ENCODE data around the gene MRGPRD.

MRGPRD gene

GRCh38 chr11:68994161-68994893 lies 13.5 kb upstream of the MRGPRD start:
- no peak for TF ChIP-seq FOXP2 (optimal IDR thresholded peaks at IDR 0.05; ENCODE audit: borderline replicate concordance, extremely low read depth, extremely low read length, insufficient read depth)
- TF ChIP-seq REST (IDR thresholded peaks at IDR 0.05; ENCODE audit: insufficient read depth in 1 of 2, low read depth in 2 of 2, low read length in 2 of 2): no peak
- no peak for TF ChIP-seq SIN3A (IDR thresholded peaks at IDR 0.05; ENCODE audit: borderline replicate concordance, insufficient read depth, low read length)
- no peak for TF ChIP-seq POLR2AphosphoS5 (IDR thresholded peaks at IDR 0.05; ENCODE audit: low read depth, low read length)
- TF ChIP-seq TAF1 (IDR thresholded peaks at IDR 0.05; ENCODE audit: borderline replicate concordance, insufficient read depth, low read length): no peak

- TF ChIP-seq REST (IDR thresholded peaks at IDR 0.05; ENCODE audit: insufficient read depth in 1 of 2, low read depth in 2 of 2, low read length in 2 of 2) (no peak), TAF1 (IDR thresholded peaks at IDR 0.05; ENCODE audit: borderline replicate concordance, insufficient read depth, low read length) (no peak), FOXP2 (optimal IDR thresholded peaks at IDR 0.05; ENCODE audit: borderline replicate concordance, extremely low read depth, extremely low read length, insufficient read depth) (no peak), POLR2AphosphoS5 (IDR thresholded peaks at IDR 0.05; ENCODE audit: low read depth, low read length) (no peak), SIN3A (IDR thresholded peaks at IDR 0.05; ENCODE audit: borderline replicate concordance, insufficient read depth, low read length) (no peak)
These were observed 12.8 kb upstream of the MRGPRD start for GRCh38 chr11:68993546-68993945.

GRCh38 chr11:68992743-68993255 lies 12.0 kb upstream of the MRGPRD start:
- TF ChIP-seq REST (IDR thresholded peaks at IDR 0.05; ENCODE audit: insufficient read depth in 1 of 2, low read depth in 2 of 2, low read length in 2 of 2) (no peak), FOXP2 (optimal IDR thresholded peaks at IDR 0.05; ENCODE audit: borderline replicate concordance, extremely low read depth, extremely low read length, insufficient read depth) (no peak), POLR2AphosphoS5 (IDR thresholded peaks at IDR 0.05; ENCODE audit: low read depth, low read length) (no peak), TAF1 (IDR thresholded peaks at IDR 0.05; ENCODE audit: borderline replicate concordance, insufficient read depth, low read length) (no peak), SIN3A (IDR thresholded peaks at IDR 0.05; ENCODE audit: borderline replicate concordance, insufficient read depth, low read length) (no peak)

GRCh38 chr11:68990995-68991780 lies 10.4 kb upstream of the MRGPRD start:
- TF ChIP-seq TAF1 (IDR thresholded peaks at IDR 0.05; ENCODE audit: borderline replicate concordance, insufficient read depth, low read length) (no peak), REST (IDR thresholded peaks at IDR 0.05; ENCODE audit: insufficient read depth in 1 of 2, low read depth in 2 of 2, low read length in 2 of 2) (no peak), SIN3A (IDR thresholded peaks at IDR 0.05; ENCODE audit: borderline replicate concordance, insufficient read depth, low read length) (no peak), POLR2AphosphoS5 (IDR thresholded peaks at IDR 0.05; ENCODE audit: low read depth, low read length) (no peak), FOXP2 (optimal IDR thresholded peaks at IDR 0.05; ENCODE audit: borderline replicate concordance, extremely low read depth, extremely low read length, insufficient read depth) (no peak)

Measured in PFSK-1 (cell line).